ENCODE measurements around the gene IKZF1.

Gene IKZF1

DNA sequence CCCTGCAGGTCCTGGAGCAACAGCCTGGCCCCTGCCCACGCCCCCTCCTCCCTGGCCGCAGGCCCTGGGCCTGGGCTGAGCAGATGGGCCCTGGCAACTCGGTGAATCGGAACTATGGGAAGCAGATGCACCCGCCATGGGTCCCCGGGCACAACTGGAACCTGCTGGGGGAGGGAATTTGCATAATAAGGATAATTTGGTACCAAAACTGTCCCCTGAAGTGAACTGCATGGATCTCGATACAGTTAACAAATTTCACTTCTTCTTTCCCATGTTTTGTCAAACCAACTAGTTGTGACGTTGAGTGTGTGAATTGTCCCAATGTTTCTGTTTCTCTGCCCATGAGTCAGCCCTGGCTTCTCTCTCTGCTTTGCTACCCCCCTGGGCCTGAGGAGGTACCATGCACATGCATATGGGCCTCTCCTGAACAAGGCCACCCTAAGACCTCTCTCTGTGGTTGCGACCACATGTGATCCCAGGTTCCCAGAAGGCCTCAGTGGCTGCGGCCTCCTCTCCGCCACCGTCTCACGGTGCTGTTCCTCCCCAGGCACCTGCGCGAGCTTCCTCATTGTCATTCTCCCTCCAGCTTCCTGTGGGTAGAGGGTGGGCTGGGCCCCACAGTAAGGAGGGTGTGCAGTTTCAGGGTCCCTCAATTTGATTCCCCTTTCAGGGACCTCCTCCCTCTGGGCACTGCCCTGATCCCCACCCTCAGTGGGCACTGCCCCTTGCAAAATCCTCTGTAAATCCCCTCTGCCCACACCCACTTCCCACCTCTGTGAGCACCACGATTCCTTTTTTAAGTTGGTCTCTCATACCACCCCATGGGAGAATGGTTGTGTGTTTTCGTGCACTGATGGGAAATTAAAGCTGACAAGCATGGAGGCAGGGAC is 105.6 kb downstream of the IKZF1 start:
- DNase-seq (ENCODE audit: low spot score) (no peak), FAIRE-seq (peak; percentile 46)

DNA sequence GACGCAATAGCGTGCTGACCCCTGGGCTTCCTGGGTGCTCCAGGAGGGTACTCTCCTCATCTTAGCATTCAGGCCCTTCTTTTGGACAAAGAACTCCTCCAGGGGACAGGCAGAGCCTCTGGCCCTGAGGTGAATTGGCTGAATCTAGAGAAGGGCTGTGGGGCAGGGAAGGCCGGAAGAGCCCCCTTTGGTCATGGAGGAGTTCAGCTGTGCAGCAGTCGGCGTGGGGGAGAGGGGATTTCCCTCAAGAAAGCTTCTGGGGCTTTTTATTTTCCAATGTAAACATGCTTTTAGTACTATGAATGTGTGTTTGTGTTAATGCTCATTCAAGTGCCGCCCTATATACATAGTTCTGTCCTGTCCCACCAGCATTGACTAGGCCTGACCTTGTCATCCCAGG is 106.8 kb downstream of the IKZF1 start:
- DNase-seq (ENCODE audit: low spot score) (no peak), FAIRE-seq (no peak)

DNA sequence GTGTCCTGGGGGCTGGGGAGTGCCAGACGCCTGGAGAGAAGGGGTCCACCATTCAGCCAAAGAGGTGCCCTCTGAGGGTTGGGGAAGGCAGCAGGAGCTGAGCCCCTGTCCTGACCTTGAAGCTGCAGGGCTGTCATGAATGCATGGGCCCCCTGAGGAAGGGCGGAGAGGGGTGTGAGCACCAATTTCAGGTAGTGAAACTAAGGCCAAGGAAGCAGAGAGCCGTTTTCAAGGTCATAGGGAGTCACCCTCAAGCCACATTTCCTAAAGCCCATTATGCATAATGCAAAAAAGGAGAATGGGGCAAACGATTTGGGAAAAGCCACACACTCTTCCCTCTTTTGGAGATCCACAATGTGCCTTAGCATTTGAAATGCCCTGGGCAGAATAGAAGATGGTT is 108.5 kb downstream of the IKZF1 start:
- FAIRE-seq = no peak
- no peak for DNase-seq (ENCODE audit: low spot score)

DNA sequence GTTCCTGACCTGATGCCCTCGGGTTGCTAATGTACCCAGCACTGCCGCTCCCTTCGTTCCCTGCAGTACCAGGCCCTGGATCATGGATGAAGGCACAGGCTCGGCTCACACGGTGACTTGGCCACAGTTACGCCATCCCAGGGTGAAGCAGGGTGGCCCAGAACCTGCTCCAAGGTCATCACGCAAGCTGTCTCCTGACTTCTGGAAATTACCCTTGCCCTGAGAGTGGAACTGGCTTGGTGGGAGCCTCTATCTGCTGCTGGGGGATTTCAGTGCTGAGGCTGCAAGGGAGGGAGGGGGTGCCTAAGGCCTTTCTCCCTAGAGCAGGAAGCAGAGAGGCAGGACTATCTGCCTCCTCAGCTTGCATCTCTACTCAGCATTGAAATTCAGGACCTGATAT is 109.0 kb downstream of the IKZF1 start:
- FAIRE-seq (peak; percentile 30), DNase-seq (ENCODE audit: low spot score) (no peak)

DNA sequence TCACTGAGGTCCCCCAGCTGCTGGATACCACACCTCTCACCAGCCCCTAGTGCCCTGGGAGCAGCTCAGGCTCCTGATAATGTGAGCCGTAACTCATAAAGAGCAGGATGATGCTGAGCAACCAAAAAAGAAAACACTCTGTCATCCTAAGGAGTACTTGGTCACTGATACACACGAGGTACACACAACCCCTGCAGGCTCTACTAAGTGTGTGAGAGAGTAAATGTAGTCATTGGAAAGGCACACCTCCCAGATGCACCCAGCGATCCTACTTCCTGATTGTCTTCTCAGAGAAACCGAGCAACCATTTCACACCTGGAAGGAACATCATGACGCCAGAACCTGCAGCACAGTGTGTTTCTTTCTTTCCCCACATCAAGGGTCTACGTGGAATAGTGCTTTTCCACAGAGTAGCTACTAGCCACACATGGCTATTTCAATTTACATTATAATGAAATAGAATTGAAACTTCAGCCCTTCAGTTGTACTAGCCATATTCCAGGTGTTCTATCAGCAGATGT is 111.4 kb downstream of the IKZF1 start:
- FAIRE-seq = peak; percentile 79
- DNase-seq (ENCODE audit: low spot score) = no peak

DNA sequence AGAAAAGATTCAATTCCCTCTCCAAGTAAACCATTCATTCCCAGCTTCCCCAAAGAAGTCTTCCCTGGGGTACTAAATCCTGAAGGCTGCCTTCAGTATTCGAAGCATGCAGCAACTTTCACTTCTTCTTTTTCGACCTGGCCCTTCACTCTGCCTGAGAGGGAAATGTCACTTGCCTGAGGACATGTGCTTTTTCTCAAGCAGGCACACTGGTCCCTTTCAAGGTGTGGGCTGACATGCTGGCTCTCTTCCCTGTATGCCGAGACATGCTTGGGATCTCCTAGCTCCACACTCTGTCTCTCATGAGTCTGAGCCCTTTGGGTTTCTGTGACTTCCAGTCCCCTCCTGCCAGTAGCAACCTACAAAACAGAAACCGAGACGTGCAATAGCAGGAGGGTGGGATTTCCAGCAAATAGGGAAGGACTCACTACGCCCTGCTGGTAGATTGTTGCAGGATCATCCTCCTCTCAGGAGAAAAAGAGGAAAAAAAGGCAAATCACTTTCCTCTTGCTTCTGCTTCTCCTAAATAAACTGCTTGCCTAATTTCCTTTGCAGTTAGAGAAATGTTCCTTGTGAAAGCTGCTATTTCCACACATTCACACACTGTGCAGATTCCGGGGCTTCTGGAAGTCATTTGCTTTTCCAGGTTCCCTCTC is 112.1 kb downstream of the IKZF1 start:
- DNase-seq (ENCODE audit: low spot score) = no peak
- no peak for FAIRE-seq

DNA sequence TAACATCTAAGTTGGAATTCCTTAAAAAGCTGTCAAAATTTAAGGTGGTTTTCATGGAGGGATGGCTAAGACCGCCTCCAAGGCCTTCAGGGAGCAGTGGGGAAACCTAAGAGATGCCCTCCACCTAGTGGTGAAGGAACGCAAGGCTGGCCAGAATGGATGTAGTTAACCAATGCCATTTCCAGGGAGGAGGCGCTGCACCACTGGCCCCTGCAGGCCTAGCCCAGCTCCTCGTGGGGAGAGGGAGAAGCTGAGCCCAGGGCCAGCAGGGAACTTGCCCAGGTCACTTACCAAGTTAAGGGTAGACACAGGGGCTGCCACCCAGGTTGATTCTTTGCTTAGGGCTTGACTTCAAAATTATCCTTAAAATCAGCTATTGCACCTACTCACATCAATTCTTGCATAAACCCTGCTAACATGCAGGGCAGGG is 113.6 kb downstream of the IKZF1 start:
- DNase-seq (ENCODE audit: low spot score) = peak; percentile 89
- peak; percentile 96 for FAIRE-seq

DNA sequence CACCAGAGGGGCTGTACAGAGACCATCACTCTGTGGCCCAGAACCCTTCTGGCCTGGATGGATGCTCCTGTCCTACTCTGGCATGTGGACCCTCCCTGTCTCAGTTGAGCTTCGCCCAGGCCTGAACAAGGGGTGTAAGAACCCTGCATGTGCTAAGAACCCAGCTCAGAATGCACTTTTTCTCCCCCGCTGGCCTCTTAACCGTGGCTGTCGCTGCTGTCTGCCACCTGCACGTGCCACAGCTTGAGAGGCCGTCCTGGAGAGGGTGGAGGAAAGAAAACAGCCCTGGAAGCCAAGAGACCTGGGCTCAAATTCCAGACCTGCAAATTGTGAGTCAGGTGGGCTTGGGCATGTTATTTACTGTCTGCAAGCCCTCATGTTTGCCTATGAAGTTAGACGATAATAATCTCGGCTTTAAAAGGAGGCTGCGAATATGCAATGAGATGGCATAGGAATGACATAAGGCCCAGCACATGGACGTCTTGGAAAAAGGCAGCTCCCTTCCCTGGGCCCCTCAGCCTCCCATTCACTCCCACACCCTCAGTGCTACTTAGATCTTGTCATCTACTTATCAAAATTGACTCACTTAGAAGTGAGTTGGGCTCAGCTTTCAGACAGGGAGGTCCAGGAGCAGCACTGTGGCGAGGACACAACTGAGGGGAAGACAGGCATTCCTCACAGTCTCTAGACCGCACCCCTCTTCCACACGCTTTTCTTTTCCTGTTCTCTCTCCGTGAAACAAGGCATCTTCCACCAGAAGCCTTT is 114.2 kb downstream of the IKZF1 start:
- DNase-seq (ENCODE audit: low spot score) (no peak), FAIRE-seq (no peak)

DNA sequence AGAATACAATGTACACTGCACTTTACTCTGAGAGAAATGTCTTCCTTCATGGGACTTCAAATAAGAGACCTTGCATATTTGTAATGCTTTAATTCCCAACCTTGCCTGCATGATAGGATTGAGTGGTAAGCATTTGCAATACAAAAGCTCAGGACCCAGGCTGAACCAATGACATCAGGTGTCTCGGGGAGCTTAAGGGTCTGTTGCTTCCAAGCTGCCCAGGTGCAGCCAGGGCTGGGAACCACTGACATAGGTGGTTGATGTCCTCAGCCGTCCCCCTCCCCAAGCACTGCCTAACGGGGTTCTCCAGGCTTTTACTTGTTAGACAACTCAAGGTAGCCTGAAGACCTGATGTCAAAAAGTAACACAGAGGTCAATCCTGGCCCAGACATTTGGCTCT is 116.5 kb downstream of the IKZF1 start:
- FAIRE-seq = no peak
- no peak for DNase-seq (ENCODE audit: low spot score)

DNA sequence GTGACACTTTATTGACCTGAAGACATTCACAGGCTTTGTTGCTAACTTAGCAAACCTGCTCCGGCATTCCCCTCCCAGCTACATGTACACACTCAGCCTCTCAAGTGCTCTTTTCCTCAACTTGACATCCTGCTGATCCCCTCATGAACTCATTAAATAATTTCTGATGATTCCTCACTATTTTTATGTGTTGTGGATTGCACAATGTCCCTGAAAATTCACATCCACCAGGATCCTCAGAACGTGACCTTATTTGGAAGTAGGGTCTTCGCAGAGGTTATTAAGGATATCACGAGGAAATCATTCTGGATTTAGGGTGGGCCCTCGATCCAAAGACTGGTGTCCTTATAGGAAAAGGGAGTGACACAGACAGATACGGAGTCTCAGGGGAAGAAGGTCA is 118.3 kb downstream of the IKZF1 start:
- no peak for FAIRE-seq
- no peak for DNase-seq (ENCODE audit: low spot score)

DNA sequence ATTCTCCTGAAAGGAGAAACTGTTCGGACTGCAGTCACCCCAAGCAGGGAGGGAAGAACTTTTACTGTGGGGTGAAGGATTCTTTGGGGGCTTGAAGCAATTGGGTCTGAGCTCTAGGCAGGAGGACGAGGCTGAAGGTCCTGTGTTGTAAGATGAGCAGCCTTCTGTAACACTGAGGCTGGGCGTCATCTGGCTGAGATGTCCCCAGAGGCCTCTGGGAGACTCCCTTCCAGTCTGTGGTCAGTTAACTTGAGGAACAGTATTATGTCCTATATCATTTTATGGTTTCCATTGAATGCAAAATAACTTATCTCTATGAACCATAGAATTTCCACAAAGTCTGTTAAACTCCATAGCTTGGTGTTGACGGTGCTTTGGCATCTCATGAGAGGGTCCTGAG is 119.3 kb downstream of the IKZF1 start:
- FAIRE-seq = no peak
- DNase-seq (ENCODE audit: low spot score) = no peak

DNA sequence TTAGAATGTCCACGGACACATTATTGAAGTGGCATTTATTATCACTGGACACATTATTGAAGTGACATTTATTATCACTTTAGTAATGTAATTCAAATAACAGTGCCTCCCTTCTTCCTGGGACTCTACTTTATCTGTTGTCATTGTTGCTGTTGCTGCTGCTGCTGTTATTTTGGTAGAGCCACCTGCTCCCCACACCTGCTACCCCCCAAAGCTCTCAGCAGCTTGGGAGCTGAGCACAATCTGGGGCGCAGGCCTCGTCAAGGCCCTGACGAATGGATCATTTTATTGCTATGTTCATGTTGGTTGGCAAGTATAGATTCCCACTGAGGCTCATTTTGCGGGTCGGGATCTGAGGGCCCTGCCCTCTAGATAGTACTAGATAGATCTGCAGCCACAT is 120.8 kb downstream of the IKZF1 start:
- FAIRE-seq = no peak
- no peak for DNase-seq (ENCODE audit: low spot score)

DNA sequence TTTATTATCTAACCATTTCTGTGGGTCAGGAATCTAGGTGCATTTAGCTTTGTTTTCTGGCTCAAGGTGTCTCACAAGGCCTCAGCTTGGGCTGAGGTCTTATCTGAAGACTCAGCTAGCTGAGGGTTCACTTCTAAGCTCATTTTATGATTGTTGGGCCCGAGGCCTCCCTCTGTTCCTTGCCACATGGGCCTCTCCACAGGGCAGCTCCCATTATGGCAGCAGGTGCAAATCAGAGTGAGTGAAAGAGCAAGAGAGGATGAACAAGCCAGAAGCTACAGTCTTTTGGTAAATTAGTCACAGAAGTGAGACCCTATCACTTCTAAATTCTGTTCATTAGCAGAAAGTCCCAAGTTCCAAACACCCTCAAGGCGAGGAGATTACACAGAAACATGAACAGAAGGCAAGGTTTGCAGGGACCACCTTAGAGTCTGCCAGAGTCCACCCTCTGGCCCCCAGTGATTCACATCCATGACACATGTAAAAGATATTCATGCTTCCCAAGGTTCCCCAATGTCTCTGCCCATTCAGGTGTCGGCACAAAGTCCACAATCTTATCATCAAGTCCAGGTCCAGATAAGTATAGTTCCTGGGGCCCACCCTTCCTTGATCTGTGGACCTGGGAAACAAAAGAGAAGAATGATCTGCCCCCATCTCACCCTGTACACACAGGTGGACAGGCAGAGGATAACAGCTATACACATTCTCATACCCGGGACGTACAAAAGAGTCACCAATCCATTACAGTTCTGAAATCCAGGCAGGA is 121.9 kb downstream of the IKZF1 start:
- FAIRE-seq = no peak

DNA sequence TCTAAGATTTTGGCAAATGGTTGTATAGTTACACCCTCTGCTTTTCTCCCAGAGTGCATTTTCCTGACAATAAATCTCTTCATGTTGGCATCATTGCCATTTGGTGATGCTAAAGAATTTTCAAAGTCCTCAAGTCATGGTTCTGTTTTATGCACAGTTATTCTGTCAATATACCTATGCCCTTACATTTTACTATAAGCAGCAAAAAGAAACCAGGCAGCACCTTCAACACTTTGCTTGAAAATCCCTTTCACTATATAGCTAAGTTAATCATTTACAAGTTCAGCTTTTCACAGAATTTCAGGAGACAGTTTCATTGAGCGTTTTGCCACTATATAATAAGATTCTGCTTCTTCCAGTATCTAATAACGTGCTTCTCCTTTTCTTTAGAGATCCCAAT is 123.0 kb downstream of the IKZF1 start:
- FAIRE-seq (no peak), DNase-seq (ENCODE audit: low spot score) (no peak)

More for the DNA sequence above, 121.9 kb downstream of the IKZF1 start:
- DNase-seq (ENCODE audit: low spot score) = no peak

DNA sequence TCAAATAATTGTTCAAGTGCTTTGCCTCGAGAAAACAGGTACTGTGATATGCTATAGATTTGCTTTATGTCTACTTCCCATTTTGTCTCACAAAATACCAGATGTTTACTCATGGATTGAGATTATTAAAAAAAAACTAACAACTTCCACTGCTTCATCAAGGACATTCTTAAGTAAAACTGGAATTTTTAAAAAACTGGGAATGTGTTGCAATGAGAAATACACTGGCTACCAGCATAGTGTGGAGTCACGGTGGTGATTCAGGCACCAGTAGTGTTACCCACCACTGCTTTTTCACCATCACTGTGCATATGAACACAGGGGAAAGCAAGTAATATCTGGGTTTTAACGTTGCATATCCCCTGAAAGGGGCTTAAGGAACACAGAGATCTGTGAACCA is 124.4 kb downstream of the IKZF1 start:
- FAIRE-seq = no peak
- DNase-seq (ENCODE audit: low spot score) = no peak

DNA sequence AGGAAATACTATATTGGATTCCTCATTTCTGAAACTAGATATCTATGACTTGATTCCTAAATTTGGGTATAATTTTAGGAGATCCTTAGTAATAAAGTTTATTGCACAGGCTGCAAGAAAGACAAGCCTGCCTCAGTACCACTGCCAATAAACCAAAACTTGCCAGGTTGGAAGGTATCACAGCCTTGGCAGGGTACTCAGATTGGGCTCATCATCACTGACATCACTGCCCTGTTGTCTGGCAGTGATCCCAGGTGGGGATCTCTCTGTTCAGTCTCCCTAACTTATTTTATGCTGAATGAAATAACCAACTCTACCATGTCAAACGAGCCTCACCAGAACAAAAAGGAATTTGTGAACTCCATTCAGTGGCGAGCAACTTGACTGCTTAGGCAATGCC is 126.8 kb downstream of the IKZF1 start:
- no peak for FAIRE-seq
- DNase-seq (ENCODE audit: low spot score) = no peak

DNA sequence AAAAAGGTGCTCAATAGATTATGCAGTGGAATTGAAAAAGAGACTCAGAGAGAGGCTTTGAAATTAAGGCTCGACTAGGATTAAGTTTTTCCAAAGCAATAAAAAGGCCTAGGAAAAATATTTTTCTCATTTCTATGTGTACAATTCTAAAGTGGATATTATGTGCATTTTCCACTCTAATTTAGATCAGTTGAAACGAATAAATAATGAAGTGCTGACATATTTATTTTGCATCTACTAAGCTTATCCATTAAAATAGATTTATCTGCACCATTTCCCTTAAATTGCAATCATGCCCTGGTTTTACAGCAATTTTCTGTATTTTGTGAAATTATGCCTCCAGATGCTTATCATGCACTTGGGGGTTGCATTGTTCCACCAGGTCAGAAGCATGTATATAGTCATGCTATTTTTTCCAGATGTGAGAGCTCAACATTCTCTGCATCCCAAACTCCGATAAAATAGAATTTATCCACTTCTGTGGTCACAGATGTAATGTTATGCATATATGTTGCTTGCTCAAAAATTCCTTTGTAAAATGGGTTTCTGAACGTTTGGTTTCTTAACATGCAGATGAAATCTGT is 127.3 kb downstream of the IKZF1 start:
- FAIRE-seq = no peak
- no peak for DNase-seq (ENCODE audit: low spot score)

DNA sequence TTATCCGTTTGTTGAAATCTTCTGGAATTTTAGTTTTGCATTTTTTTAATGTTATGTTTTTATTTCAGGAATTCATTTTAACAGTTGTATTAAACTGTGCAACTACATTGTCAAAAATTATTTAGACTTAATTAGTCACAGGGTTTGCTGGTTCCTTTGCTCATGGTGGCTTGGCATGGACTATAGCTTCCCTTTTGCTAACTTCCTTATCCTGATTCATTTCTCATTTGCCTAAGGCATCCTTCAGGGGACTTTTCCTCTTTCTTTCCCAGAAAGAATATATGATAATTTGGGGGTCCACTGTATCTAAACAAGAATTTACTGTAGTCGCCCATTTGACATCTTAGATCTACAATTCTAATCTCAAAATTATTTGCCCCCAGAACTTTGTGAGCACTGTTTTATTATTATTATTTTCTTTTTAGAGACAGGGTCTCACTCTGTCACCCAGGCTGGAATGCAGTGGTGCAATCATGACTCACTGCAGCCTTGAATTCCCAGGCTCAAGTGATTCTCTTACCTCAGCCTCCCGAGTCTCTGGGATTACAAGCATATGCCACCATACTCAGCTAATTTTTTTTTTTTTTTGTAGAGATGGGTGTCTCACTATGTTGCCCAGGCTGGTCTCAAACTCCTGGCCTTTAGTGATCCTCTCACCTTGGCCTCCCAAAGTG is 131.8 kb downstream of the IKZF1 start:
- peak; percentile 38 for DNase-seq (ENCODE audit: low spot score)
- FAIRE-seq = no peak

DNA sequence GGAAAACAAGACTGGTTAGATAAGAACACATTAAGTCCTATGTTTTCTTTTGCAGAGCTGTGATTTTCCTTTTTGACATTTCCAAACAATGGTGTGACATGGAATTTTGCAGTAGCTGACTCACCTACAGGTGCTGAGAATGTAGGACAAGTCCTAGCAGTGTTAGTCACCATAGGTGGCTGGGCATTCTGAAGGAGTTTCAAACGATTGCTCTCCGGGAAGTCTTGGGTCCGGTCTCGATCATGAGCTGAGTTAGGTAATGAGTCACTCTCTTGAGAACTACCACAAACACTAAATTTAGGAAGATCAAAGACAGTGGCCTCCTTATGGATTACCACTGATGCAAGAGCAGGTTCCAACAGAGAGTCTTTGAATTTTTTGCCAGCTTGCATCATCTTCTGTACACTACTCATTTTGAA is 142.0 kb downstream of the IKZF1 start:
- DNase-seq (ENCODE audit: low spot score) = peak; percentile 94
- FAIRE-seq = peak; percentile 88

DNA sequence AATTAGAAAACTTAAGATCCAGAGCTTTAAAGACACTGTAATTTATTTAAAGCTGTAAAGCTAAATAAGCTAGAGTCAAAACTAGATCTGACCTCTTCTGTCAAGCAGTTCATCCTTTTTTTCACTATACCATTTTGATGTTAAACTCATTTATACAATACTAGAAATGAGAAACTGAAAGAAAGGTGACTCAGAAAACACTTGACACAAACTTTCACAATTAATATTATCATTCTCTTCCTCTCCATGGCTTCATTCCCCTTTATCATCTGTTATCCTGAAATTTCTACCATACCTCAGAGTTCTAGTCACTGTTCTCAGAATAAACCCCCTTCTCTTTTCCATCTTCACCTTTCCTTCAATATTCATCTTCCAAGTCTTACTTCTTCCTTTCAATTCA is 144.3 kb downstream of the IKZF1 start:
- DNase-seq (ENCODE audit: low spot score) (no peak), FAIRE-seq (no peak)

Measured in urothelium cell line (cell line).